Measurements from ENCODE around the gene PLCB1. TPM values are rescaled to one million over a fixed set of nuclear protein-coding genes. Genes with fewer than 3 reads are reported as not detected.

The PLCB1 gene
- total RNA-seq, 1 experiment from 2014 or later, result 6.8 TPM

DNA sequence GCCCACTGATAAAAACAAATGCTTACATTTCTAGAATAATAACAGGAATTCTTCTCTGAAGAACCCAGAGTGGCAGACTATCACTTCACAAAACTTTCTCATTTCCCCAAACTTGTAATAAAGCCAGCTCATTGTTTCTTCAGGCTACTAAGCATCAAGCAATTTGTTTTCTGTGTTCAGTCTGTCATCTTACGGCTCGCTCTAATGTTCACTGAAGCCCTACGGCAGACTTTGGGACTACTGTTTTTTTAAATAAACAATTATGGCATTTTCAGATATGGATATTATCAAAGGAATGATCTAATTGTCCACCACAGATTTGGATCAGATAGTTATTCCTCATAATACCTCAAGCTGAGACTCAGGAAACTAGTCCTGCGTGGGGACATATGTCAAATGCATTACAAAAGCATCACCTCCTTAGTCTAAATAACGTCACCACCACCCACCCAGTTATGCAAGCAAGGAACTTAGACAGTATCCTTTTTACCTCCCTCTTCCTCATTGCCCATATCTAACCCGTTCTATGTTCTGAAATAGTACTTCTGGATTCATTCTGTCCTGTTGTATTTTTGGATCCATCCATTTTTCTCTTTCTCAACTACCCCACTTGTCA, 415.1 kb downstream of the PLCB1 start:
- H3K27me3 ChIP-seq (replicated peaks; ENCODE audit: insufficient read depth, low read depth, low read length, poor library complexity), result no peaks in the 10 kb centered on the region
- H3K4me3 ChIP-seq (ENCODE audit: low read depth, low read length, poor library complexity, severe bottlenecking), result no peak overlapping the region
- BruUV-seq (replicated peaks), result no TSS peak
- no peaks in the 10 kb centered on the region for H3K9me3 ChIP-seq (ENCODE audit: low read depth, low read length, poor library complexity, severe bottlenecking)
- H3K36me3 ChIP-seq (ENCODE audit: insufficient read depth, low read length, poor library complexity, severe bottlenecking), result no peaks in the 10 kb centered on the region
- DNase-seq (ENCODE audit: low spot score), result no peak
- H3K27ac ChIP-seq (ENCODE audit: low read depth, low read length, poor library complexity, severe bottlenecking), result no peak overlapping the region
- H3K4me1 ChIP-seq (ENCODE audit: insufficient read depth, low read length, poor library complexity, severe bottlenecking), result no peaks in the 10 kb centered on the region
- TF ChIP-seq, protein P1, sequence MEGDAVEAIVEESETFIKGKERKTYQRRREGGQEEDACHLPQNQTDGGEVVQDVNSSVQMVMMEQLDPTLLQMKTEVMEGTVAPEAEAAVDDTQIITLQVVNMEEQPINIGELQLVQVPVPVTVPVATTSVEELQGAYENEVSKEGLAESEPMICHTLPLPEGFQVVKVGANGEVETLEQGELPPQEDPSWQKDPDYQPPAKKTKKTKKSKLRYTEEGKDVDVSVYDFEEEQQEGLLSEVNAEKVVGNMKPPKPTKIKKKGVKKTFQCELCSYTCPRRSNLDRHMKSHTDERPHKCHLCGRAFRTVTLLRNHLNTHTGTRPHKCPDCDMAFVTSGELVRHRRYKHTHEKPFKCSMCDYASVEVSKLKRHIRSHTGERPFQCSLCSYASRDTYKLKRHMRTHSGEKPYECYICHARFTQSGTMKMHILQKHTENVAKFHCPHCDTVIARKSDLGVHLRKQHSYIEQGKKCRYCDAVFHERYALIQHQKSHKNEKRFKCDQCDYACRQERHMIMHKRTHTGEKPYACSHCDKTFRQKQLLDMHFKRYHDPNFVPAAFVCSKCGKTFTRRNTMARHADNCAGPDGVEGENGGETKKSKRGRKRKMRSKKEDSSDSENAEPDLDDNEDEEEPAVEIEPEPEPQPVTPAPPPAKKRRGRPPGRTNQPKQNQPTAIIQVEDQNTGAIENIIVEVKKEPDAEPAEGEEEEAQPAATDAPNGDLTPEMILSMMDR (conservative IDR thresholded peaks at IDR 0.05; ENCODE audit: low read depth, low read length), result no peak
- TF ChIP-seq EZH2 (IDR thresholded peaks at IDR 0.05; ENCODE audit: borderline replicate concordance, low read depth, low read length, poor library complexity, severe bottlenecking), result no peak
- intact Hi-C loops (cut with micrococcal nuclease; ENCODE audit: unreplicated experiment), result no loop called here
- ChIA-PET CTCF (no interaction called here), POLR2A (ENCODE audit: low non-redundant PET) (no interaction called here)

DNA sequence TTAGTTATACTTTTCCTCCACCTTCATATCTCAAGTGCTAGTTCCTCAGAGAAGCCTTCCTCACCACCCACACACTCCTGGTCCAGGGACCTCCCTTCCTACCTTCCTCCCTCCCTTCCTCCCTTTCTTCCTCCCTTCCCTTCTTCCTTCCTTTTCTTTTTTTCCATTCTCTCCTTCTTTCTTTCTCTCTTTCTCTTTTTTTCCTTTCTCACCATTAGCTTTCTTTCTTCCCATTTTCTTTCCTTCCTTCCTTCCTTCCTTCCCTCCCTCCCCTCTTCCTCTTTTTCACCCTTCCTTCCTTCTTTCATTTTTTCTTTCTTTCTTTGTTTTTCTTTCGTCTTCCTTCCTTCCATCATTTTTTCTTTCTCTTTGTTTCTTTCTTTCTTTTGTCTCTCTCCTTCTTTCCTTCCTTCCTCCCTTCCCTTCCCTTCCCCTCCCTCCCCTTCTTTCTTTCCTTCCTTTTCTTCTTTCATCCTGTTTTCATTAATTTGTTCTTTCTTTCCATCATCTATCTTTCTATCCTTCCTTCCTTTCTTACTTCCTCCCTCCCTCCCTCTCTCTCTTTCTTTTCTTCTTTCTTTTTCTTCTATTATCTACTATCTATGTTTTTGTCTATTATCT, 416.0 kb downstream of the PLCB1 start:
- no TSS peak for BruUV-seq (replicated peaks)
- Histone ChIP-seq H3K27ac (ENCODE audit: low read depth, low read length, poor library complexity, severe bottlenecking) (no peak overlapping the region), H3K9me3 (ENCODE audit: low read depth, low read length, poor library complexity, severe bottlenecking) (no peaks in the 10 kb centered on the region), H3K4me1 (ENCODE audit: insufficient read depth, low read length, poor library complexity, severe bottlenecking) (no peaks in the 10 kb centered on the region), H3K27me3 (replicated peaks; ENCODE audit: insufficient read depth, low read depth, low read length, poor library complexity) (no peaks in the 10 kb centered on the region), H3K36me3 (ENCODE audit: insufficient read depth, low read length, poor library complexity, severe bottlenecking) (no peaks in the 10 kb centered on the region), H3K4me3 (ENCODE audit: low read depth, low read length, poor library complexity, severe bottlenecking) (no peak overlapping the region)
- POLR2A ChIA-PET (ENCODE audit: low non-redundant PET), result no interaction called here
- DNase-seq (ENCODE audit: low spot score), result no peak
- CTCF ChIA-PET, result no interaction called here
- intact Hi-C loops (cut with micrococcal nuclease; ENCODE audit: unreplicated experiment), result no loop called here
- no peak for TF ChIP-seq EZH2 (IDR thresholded peaks at IDR 0.05; ENCODE audit: borderline replicate concordance, low read depth, low read length, poor library complexity, severe bottlenecking)
- TF ChIP-seq, protein P1 (conservative IDR thresholded peaks at IDR 0.05; ENCODE audit: low read depth, low read length), result no peak

DNA sequence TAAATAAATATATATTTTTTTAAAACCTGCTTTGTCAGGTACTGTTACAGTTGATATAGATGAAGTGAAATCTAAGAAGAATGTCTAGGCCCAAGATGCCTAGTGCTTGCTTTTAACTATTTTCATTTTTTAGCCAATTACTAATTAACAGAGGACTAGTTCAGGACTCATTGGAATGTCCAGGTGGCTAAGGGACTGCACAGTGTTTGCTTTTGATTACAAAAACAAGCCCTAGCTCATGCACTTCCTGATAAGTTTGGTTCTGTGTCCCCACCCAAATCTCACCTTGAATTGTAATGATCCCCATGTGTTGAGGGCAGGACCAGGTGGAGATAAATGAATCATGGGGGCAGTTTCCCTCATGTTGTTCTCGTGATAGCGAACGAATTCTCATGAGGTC, 417.1 kb downstream of the PLCB1 start:
- TF ChIP-seq, protein P1 (conservative IDR thresholded peaks at IDR 0.05; ENCODE audit: low read depth, low read length), result no peak
- TF ChIP-seq EZH2 (IDR thresholded peaks at IDR 0.05; ENCODE audit: borderline replicate concordance, low read depth, low read length, poor library complexity, severe bottlenecking), result no peak
- DNase-seq (ENCODE audit: low spot score), result no peak
- ChIA-PET POLR2A (ENCODE audit: low non-redundant PET) (no interaction called here), CTCF (no interaction called here)
- H3K27ac ChIP-seq (ENCODE audit: low read depth, low read length, poor library complexity, severe bottlenecking), result no peak overlapping the region
- no peaks in the 10 kb centered on the region for H3K36me3 ChIP-seq (ENCODE audit: insufficient read depth, low read length, poor library complexity, severe bottlenecking)
- H3K9me3 ChIP-seq (ENCODE audit: low read depth, low read length, poor library complexity, severe bottlenecking), result no peaks in the 10 kb centered on the region
- H3K4me1 ChIP-seq (ENCODE audit: insufficient read depth, low read length, poor library complexity, severe bottlenecking), result no peaks in the 10 kb centered on the region
- BruUV-seq (replicated peaks), result no TSS peak
- intact Hi-C loops (cut with micrococcal nuclease; ENCODE audit: unreplicated experiment), result no loop called here
- no peak overlapping the region for H3K4me3 ChIP-seq (ENCODE audit: low read depth, low read length, poor library complexity, severe bottlenecking)
- no peaks in the 10 kb centered on the region for H3K27me3 ChIP-seq (replicated peaks; ENCODE audit: insufficient read depth, low read depth, low read length, poor library complexity)
